Measurements from ENCODE around the gene TNFAIP8L3.

Gene TNFAIP8L3

DNA sequence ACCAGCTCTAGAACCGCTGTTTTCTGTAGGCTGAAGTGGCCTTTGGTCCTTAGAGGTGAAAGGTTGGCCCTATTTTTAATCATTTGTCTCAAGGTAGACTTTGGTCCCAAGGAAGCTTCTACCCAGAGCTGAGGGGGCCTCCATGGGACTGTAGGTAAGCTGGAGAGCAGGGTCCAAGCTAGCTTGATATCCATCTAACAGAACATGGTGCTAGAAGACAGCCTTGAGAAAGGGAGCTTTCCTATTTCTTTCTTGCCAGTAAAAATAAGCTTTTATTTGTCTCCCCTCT lies 3.6 kb upstream of the TNFAIP8L3 start:
- Histone ChIP-seq H3K9ac (ENCODE audit: low read depth, low read length) (no peak overlapping the region), H3K9me3 (ENCODE audit: control insufficient read depth, insufficient read depth, low read length) (no peaks in the 10 kb centered on the region), H3K27ac (ENCODE audit: low read depth, low read length) (no peak overlapping the region), H3K27me3 (ENCODE audit: control insufficient read depth, insufficient read depth, low read length) (peaks cover 46% of the 10 kb centered on the region), H3K4me3 (ENCODE audit: low read depth, low read length) (no peak overlapping the region), H3K36me3 (ENCODE audit: control insufficient read depth, insufficient read depth, low read length) (no peaks in the 10 kb centered on the region), H3K4me1 (ENCODE audit: control insufficient read depth, insufficient read depth, low read length) (0 out of 2 replicates have a peak, but pooled peaks cover 3% of the 10 kb centered on the region)

DNA sequence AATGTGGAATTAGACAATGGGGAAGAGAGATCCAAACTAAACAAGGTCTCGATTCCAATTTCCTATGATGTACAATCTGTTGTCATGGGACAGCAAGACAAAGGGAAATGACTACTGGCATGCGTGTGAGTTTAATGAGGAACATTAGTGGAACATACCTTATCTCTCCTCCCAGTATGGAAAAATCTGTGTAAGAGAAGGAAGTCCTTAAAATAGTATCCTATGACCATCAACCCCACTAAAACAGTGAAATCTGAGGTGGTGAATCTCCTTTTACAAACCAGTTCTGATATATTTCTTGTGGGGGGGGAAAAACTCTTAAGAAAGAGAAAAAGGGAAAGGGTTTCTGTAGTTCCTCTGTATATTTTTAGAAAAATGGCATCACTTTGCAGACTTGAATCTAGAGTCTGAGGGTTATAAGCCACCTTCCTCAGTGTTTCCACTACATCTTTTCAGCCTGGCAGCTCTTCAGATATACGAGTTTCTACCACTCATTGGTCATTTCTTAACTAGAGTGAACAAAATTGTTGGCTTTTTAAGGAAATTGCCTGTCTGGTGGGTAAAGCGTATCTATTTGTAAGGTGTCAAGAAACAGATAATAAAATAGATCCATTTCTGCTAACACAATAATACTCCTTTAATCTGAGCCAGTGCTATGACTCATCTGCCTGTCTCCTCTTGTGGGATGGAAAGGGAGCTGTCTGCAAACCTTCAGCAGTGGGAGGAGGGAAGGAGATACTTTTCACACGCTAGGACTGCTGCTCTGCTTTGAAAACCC lies 3.0 kb upstream of the TNFAIP8L3 start:
- H3K36me3 ChIP-seq (ENCODE audit: control insufficient read depth, insufficient read depth, low read length), result no peaks in the 10 kb centered on the region
- H3K27me3 ChIP-seq (ENCODE audit: control insufficient read depth, insufficient read depth, low read length), result peaks cover 51% of the 10 kb centered on the region
- H3K9me3 ChIP-seq (ENCODE audit: control insufficient read depth, insufficient read depth, low read length), result no peaks in the 10 kb centered on the region
- no peak overlapping the region for H3K9ac ChIP-seq (ENCODE audit: low read depth, low read length)
- no peak overlapping the region for H3K27ac ChIP-seq (ENCODE audit: low read depth, low read length)
- H3K4me1 ChIP-seq (ENCODE audit: control insufficient read depth, insufficient read depth, low read length), result 0 out of 2 replicates have a peak, but pooled peaks cover 3% of the 10 kb centered on the region
- H3K4me3 ChIP-seq (ENCODE audit: low read depth, low read length), result no peak overlapping the region

- Histone ChIP-seq H3K4me1 (ENCODE audit: control insufficient read depth, insufficient read depth, low read length) (0 out of 2 replicates have a peak, but pooled peaks cover 3% of the 10 kb centered on the region), H3K9ac (ENCODE audit: low read depth, low read length) (no peak overlapping the region), H3K4me3 (ENCODE audit: low read depth, low read length) (no peak overlapping the region), H3K9me3 (ENCODE audit: control insufficient read depth, insufficient read depth, low read length) (no peaks in the 10 kb centered on the region), H3K36me3 (ENCODE audit: control insufficient read depth, insufficient read depth, low read length) (no peaks in the 10 kb centered on the region), H3K27me3 (ENCODE audit: control insufficient read depth, insufficient read depth, low read length) (peaks cover 59% of the 10 kb centered on the region), H3K27ac (ENCODE audit: low read depth, low read length) (no peak overlapping the region)
These were observed 2.3 kb upstream of the TNFAIP8L3 start for GRCh38 chr15:51096976-51097375.

DNA sequence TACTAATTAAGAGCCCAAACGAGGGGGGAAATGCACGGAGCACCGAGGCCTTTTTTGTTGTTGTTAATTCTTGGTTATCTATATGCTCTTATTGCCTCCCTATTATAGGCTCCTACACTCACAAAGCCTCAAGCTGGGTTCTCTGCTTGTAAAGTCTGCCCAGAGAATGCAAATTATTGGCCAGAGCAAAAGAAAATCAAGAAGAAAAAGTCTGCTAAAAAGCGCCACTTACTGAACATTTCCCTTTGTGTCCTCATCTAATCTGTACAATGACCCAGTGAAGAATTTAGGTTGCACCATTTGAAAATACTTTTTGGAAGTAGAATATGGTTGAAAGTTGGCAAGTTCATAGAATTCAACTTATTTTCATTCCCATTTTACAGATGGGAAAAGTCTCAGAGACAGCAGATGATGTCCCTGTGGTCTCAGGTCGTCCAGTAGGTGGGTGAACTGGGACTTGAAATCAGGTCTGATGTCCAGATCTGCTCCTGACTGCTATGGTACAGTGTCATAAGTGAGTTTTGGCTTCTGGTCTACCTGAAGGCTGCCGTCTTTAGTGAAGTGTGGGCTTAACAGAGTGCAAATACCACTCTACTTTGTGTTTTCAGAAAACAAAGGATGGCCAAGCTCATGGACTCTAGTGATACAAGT lies 1.1 kb upstream of the TNFAIP8L3 start:
- no peak overlapping the region for H3K27ac ChIP-seq (ENCODE audit: low read depth, low read length)
- no peaks in the 10 kb centered on the region for H3K36me3 ChIP-seq (ENCODE audit: control insufficient read depth, insufficient read depth, low read length)
- H3K4me3 ChIP-seq (ENCODE audit: low read depth, low read length), result peak overlapping the region; percentile 76
- H3K9me3 ChIP-seq (ENCODE audit: control insufficient read depth, insufficient read depth, low read length), result no peaks in the 10 kb centered on the region
- peaks cover 70% of the 10 kb centered on the region for H3K27me3 ChIP-seq (ENCODE audit: control insufficient read depth, insufficient read depth, low read length)
- H3K9ac ChIP-seq (ENCODE audit: low read depth, low read length), result no peak overlapping the region
- 0 out of 2 replicates have a peak, but pooled peaks cover 3% of the 10 kb centered on the region for H3K4me1 ChIP-seq (ENCODE audit: control insufficient read depth, insufficient read depth, low read length)

GRCh38 chr15:51093839-51094605 lies 684 bp downstream of the TNFAIP8L3 start:
- Histone ChIP-seq H3K27ac (ENCODE audit: low read depth, low read length) (no peak overlapping the region), H3K4me1 (ENCODE audit: control insufficient read depth, insufficient read depth, low read length) (0 out of 2 replicates have a peak, but pooled peaks cover 3% of the 10 kb centered on the region), H3K9me3 (ENCODE audit: control insufficient read depth, insufficient read depth, low read length) (no peaks in the 10 kb centered on the region), H3K9ac (ENCODE audit: low read depth, low read length) (no peak overlapping the region), H3K27me3 (ENCODE audit: control insufficient read depth, insufficient read depth, low read length) (peaks cover 79% of the 10 kb centered on the region), H3K36me3 (ENCODE audit: control insufficient read depth, insufficient read depth, low read length) (no peaks in the 10 kb centered on the region), H3K4me3 (ENCODE audit: low read depth, low read length) (peak overlapping the region; percentile 76)

- peaks cover 79% of the 10 kb centered on the region for H3K27me3 ChIP-seq (ENCODE audit: control insufficient read depth, insufficient read depth, low read length)
- peak overlapping the region; percentile 76 for H3K4me3 ChIP-seq (ENCODE audit: low read depth, low read length)
- no peak overlapping the region for H3K9ac ChIP-seq (ENCODE audit: low read depth, low read length)
- H3K27ac ChIP-seq (ENCODE audit: low read depth, low read length), result no peak overlapping the region
- no peaks in the 10 kb centered on the region for H3K36me3 ChIP-seq (ENCODE audit: control insufficient read depth, insufficient read depth, low read length)
- H3K4me1 ChIP-seq (ENCODE audit: control insufficient read depth, insufficient read depth, low read length), result peaks cover 4% of the 10 kb centered on the region; the same call in 1 of the 2 replicates
- H3K9me3 ChIP-seq (ENCODE audit: control insufficient read depth, insufficient read depth, low read length), result no peaks in the 10 kb centered on the region
These were observed 1.2 kb downstream of the TNFAIP8L3 start for GRCh38 chr15:51093488-51093838.

DNA sequence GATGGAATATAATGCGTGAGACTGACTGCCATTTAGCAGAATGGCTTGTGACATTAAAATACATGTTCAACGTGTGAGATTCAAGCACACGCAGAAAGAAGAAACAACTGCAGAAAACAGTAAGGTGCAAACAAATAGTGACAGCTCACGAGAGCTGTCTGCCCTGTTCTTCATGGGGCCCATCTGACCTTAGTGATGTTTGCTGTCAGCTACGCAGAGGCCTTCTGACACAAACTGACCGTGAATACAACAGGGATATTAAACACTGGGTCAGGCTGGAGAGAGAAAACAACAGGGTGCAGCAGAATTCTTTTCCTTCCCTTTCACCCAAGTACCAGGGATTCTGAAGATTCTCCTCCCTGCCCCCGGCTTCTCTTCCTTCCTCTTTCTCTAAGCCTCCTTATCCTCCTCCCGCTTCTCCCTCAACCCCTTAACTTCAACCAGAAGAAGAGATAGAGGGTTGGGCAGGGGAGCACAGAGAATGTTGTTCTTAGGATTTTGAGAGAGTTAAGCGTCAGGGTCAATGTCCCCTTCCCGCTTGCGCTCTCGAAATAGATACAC lies 2.1 kb downstream of the TNFAIP8L3 start:
- no peak overlapping the region for H3K4me3 ChIP-seq (ENCODE audit: low read depth, low read length)
- no peaks in the 10 kb centered on the region for H3K36me3 ChIP-seq (ENCODE audit: control insufficient read depth, insufficient read depth, low read length)
- H3K27me3 ChIP-seq (ENCODE audit: control insufficient read depth, insufficient read depth, low read length), result peaks cover 75% of the 10 kb centered on the region
- no peak overlapping the region for H3K9ac ChIP-seq (ENCODE audit: low read depth, low read length)
- no peaks in the 10 kb centered on the region for H3K9me3 ChIP-seq (ENCODE audit: control insufficient read depth, insufficient read depth, low read length)
- peaks cover 11% of the 10 kb centered on the region for H3K4me1 ChIP-seq (ENCODE audit: control insufficient read depth, insufficient read depth, low read length)
- H3K27ac ChIP-seq (ENCODE audit: low read depth, low read length), result no peak overlapping the region

GRCh38 chr15:51090753-51091152 lies 4.0 kb downstream of the TNFAIP8L3 start:
- Histone ChIP-seq H3K4me3 (ENCODE audit: low read depth, low read length) (no peak overlapping the region), H3K27ac (ENCODE audit: low read depth, low read length) (no peak overlapping the region), H3K27me3 (ENCODE audit: control insufficient read depth, insufficient read depth, low read length) (peaks cover 60% of the 10 kb centered on the region), H3K9ac (ENCODE audit: low read depth, low read length) (no peak overlapping the region), H3K36me3 (ENCODE audit: control insufficient read depth, insufficient read depth, low read length) (no peaks in the 10 kb centered on the region), H3K9me3 (ENCODE audit: control insufficient read depth, insufficient read depth, low read length) (no peaks in the 10 kb centered on the region), H3K4me1 (ENCODE audit: control insufficient read depth, insufficient read depth, low read length) (peaks cover 13% of the 10 kb centered on the region)

DNA sequence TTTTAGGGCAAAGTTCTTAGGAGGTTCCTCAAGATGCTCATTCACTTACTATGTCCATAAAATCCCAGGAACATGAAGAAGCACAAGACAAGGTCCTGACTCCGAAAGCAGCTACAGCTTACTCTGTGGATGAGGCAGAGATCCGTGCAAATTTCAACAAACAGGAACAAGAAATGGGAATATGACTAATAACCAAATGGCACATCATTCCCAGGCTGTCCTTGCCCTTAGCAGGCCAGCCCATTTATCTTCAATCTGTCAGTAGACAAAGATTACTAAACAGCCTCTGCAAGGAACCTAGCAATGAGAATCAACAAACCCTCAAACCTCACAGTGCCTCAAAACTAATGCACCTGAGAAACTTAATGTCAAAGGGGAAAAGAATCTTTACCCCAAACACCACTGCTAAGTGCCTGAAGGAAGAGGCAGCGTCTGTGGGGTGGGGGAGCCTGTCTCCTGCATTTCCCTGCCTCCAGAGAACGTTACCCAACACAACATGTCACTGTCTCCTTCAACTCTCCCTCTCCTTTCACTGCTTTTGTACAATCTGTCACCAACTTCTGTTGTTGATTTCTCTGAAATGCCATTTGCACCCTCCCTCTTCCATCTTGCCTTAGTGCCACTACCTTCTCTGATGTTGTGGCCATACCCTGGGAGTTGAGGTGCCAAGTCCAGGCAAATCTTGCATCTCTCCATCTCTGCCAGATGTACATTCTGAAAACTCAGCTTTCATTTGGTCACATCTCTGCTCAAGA lies 4.8 kb downstream of the TNFAIP8L3 start:
- H3K27me3 ChIP-seq (ENCODE audit: control insufficient read depth, insufficient read depth, low read length), result peaks cover 51% of the 10 kb centered on the region
- H3K4me3 ChIP-seq (ENCODE audit: low read depth, low read length), result no peak overlapping the region
- no peaks in the 10 kb centered on the region for H3K36me3 ChIP-seq (ENCODE audit: control insufficient read depth, insufficient read depth, low read length)
- H3K9me3 ChIP-seq (ENCODE audit: control insufficient read depth, insufficient read depth, low read length), result no peaks in the 10 kb centered on the region
- no peak overlapping the region for H3K27ac ChIP-seq (ENCODE audit: low read depth, low read length)
- H3K4me1 ChIP-seq (ENCODE audit: control insufficient read depth, insufficient read depth, low read length), result peaks cover 10% of the 10 kb centered on the region
- H3K9ac ChIP-seq (ENCODE audit: low read depth, low read length), result no peak overlapping the region

- no peaks in the 10 kb centered on the region for H3K36me3 ChIP-seq (ENCODE audit: control insufficient read depth, insufficient read depth, low read length)
- no peak overlapping the region for H3K27ac ChIP-seq (ENCODE audit: low read depth, low read length)
- peaks cover 10% of the 10 kb centered on the region for H3K4me1 ChIP-seq (ENCODE audit: control insufficient read depth, insufficient read depth, low read length)
- no peak overlapping the region for H3K4me3 ChIP-seq (ENCODE audit: low read depth, low read length)
- H3K27me3 ChIP-seq (ENCODE audit: control insufficient read depth, insufficient read depth, low read length), result peaks cover 44% of the 10 kb centered on the region
- H3K9me3 ChIP-seq (ENCODE audit: control insufficient read depth, insufficient read depth, low read length), result no peaks in the 10 kb centered on the region
- no peak overlapping the region for H3K9ac ChIP-seq (ENCODE audit: low read depth, low read length)
These were observed 5.7 kb downstream of the TNFAIP8L3 start for GRCh38 chr15:51089041-51089440.

All from HUES48 (cell line).